Neural progenitor cell (in vitro differentiated cells): ENCODE results near the gene MOBP.
"Not testable (repeated sequence)": the region's sequence is repeated elsewhere in the genome, so short reads cannot be mapped to it uniquely, and the experiment has no call there.

Experiments used
- CTCF ChIP-seq: fragments of 200-600 bp; sonication (generic); IDR thresholded peaks from 2 replicates; pipeline ENCODE4 v1.5.1; 2017; ENCODE audit warnings: antibody characterized with exemption, mild to moderate bottlenecking
- EZH2 ChIP-seq: fragments of 200-600 bp; sonication (generic); IDR thresholded peaks from 2 replicates; pipeline ENCODE4 v1.6.1; 2017; ENCODE audit warnings: antibody characterized with exemption, mild to moderate bottlenecking, moderate library complexity
- EZH2phosphoT487 ChIP-seq: fragments of 200-600 bp; sonication (generic); IDR thresholded peaks from 2 replicates; pipeline ENCODE4 v1.6.1; 2017; ENCODE audit warnings: antibody characterized with exemption

GRCh38 chr3:39453872-39454271 lies 13.6 kb upstream of the MOBP start:
- not testable (repeated sequence) for TF ChIP-seq CTCF, EZH2phosphoT487, EZH2
